Measurements from ENCODE around the gene IL34.
A peak's percentile ranks its signal among the peaks of the same experiment; 100 is the strongest.

The IL34 gene

DNA sequence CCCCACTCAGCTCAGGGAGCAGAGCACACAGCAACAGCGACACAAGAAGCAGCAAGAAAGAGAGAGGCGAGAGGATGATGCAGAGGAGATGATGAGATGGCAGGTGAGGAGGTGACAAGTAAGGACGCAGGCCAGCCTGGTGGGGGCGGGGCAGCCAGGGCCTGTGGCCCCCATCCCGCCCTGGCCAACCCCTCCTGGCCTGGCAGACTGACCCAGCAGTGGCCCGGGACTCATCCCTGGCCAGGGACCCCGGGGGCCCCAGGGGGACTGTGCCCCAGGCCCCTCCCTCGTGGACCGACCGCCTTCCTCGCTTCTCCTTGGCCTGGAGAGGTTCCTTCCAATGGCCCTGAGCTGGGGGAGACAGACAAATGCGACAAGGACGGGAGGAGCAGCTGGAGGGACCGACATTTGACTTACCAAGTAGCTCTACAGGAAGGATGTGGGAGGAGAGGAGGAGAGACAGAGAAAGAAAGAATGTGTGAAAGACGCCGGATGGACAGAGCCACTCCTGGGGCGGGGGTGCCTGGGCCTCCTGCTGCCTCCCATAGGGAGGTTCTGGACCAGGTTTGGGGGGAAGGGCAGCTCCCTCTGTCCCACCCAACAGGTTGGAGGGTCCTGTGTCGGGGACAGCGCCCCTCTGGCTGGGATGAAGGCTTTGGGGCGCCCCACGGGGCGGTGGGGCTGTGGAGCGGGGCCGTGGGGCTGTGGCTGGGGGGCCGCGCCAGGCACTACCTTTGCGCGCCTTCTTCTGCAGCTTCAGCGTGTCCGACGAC is 32.7 kb downstream of the IL34 start:
- no peak for DNase-seq

DNA sequence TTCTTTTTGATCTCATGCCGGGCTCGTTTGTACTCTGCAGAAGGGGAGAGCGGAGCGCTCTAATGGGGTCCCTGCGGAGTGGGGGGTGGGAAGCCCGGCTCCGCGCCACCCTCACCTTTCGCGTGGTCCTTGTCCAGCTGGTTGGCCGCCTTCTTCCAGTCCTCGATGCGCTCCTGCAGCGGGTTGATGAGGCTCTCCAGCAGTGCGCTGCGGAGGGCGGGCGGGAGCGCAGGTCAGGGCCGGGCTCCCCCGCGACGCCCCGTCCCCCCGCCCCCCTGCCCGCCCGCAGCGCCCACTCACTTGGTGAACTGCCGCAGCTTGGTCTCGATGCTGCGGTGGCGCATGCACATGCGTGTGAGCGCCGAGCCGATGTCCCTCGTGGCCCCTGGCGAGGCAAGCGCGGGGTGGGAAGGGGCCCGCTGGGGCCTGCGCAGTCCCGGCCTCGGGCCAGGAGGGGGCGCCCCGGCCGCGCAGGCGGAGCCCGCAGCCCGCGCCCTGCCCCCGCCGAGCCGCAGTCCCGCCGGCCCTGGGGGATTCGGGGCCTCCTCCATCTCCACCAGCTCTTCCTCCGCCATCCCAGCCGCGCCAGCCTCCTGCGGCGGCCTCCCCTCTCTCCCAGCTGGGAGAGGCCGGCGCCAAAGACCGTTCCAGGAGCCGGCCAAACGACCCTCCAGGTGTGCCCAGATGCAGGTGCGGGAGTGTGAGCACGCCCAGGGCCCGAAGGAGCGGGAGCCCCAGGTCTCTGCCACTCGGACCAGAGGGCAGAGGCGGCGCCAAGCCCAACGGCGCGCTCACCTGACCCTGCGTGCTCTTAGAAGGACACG is 33.5 kb downstream of the IL34 start:
- DNase-seq, result no peak

DNA sequence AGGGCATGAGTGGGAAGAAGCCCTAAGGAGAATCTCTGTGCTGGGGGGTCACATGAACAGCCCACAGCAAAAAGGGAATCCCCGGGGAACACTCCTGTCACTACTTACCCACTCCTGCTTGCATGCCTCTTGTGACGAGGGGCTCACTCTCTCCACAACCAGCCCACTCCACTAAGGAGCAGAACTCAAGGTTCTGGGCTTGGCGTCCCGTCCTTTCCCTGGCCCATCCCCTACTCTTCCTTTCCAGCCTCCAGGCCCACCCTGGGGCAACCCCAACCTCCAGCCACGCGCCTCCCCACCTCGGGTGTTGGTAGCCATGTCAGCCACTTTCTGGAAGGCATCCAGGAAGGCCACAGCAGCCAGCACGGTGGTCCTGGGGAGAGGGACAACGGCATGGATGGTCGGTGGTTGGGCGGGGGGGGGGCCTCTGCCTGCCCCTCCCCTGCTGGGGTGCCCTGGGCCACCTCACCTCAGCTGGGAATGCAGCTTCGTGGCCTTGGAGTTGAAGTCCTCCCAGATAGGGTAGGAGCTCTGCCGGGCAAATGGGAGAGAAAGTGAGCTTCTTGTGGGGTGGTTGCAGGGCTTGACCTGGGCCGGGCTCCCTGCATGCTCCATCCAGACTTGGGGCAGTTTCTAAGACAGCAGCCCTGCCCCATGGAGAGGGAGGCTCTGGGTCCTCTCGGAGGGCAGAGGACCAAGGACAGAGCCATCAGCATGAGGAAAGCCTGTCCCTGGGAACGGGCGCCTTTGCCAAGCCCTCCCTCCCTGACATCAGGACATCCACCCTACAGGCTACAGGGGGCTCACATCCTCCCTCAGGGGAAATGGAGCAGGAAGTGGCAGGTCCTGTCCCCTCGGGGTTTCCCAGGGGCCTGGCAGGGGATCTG is 34.4 kb downstream of the IL34 start:
- no peak for DNase-seq

DNA sequence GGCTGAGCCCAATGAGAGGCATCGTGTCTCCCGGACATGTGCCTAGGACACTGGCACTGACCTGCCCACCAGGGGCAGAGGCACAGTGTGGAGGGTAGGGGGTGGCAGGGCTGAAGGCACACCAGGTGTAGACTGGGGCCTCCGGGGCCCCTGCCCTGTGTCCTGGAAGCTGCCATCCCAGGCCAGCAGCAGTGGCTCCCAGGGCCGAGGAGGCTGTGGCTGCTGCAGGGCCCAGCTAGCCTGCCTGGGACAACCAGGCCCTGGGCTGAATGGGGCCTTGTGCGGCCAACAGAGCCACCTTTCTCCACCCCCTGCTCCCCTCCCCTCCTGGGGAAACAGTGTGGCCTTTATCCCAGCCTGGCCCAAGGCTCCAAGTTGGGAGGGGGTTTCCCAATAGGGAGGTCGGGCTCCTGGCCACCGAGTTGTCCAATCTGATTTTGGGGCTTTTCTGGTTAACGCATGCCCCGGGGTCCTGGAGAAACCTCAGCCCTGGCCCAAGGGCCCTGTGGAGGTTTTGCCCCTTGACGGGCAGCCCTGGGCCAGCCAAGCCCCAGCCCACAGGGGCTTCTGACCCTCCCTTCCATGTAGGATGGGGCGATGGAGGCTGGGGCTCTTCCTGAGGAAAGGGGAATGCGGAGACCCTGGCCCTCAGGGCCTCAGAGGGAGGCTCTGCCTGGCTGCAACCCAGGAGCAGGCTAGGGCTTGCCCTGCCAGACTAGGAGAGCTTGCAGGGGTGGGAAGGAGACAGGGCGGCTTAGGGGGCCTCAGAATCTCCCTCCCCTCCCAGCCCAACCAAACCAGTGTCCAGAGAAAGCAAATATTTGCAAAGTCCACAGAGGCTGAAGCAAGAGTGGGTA is 35.3 kb downstream of the IL34 start:
- DNase-seq, result no peak

DNA sequence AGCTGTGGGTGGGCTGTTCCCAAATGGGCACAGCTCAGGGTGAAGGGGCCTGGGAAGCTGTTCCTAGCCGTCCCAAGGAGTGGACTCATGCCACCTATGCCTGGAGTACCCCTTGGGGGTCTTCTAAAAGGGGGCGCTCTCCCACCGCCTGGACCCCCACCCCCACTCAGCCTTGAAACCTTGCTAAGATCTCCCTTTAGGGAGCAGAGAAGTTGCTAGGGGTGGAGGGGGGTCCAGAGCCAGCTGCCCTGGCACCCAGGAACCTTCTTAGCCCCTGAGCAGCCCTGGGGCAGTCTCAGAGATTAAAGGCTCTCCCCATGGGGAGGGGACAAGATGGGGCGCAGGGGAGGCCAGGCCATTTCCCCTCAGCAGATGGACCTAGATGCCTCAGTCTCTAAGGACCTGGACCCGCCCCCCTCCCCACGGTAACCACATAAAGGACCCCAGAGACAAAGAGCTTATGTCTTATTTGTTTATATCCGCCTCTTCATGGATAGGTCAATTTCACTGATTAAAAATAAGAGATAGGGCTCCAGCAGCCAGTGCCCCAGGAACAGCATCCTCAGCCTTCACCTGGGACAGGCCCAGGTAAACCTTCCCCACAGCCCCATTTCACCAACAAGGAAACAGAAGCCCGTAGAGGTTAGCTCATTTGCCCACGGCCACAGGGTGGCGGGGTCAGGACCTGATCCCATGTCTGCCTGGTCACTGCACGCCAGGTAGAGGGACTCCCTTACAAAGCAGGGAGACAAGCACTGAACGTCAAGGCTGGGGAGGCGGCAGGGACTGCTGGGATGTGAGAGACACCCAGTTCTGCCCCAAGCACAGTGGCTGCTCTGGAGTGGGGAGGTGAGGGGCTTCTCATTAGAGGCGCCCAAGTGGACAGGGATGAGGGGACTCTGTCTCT is 36.1 kb downstream of the IL34 start:
- DNase-seq, result no peak

DNA sequence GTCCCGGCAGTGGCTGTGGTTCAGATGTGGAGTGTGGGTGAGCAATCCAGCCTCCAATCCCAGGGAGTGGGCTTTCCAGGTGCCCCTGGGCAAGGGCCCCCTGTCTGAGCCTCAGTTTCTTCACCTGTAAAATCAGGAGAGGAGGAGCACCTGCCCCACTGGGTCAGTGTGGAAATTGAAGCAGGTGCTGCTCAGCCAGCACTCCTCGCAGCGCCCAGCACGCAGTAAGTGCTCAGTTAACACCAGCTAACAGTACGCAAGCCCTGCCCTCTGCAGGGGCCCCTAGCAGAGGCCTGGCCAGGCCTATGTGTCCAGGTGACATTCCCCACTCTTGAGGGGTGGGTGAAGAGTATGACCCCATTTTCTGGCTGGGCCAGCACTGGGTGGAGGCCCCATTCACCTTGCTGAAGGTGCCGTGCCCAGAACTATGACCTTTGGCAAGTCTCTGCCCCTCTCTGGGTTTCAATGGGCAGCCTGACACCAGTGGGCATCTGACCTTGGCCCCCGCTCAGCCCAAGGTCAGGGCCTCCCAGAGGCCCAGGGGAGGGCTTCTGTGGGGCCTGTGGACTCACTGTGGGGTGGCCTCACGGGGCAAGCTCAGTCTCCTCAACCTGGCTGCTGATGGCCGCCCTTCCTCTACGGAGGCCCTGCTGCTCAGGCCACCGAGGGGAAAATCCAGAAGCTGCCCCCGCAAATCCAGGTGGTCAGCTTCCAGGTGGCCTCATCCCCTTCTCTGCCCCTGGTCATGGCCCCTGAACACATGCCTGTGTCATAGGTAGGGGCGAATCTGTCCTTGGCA is 37.0 kb downstream of the IL34 start:
- DNase-seq, result no peak

DNA sequence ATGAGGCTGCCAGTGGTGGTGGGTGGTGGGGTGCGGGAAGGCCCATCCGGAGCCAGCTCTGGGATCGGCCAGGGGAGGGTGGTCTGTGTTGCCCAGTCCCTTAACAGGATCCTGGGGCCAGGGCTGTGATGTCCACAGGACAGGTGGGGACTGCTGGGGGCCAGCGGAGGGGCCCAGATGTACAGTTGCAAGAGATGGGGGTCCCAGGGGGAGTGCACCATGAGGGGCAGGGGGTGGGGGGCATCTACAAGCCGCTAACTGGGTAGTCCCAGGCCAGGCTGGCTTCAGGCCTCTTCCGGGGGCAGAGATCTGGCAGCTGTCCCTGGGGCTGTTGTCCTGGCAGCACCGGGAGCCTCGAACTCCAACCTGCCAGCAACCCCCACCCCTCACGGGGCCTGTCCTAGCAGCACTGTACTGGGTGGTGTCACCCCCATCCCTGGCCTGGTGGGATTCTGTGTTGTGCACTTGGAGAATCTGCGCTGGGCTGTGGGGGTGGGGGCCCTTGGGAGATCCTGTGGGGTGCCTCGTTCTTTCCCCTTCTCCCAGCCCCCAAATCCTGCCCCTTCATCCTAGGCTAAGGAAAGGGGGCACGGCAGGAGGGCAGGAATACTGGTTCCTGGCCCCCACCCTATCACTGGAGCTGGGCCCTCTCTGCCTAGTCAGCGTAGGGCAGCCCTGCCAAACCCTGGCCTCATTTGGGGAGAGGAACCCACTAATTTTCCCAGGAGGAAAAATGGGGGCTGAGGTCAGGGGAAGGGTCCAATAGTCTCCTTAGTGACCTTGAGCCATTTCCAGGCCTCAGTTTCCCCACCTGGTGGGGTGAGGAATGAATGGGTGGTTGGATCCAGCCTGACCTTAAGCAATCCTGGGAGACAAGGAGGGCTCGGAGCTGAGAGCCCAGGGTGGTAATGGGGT is 38.0 kb downstream of the IL34 start:
- no peak for DNase-seq

DNA sequence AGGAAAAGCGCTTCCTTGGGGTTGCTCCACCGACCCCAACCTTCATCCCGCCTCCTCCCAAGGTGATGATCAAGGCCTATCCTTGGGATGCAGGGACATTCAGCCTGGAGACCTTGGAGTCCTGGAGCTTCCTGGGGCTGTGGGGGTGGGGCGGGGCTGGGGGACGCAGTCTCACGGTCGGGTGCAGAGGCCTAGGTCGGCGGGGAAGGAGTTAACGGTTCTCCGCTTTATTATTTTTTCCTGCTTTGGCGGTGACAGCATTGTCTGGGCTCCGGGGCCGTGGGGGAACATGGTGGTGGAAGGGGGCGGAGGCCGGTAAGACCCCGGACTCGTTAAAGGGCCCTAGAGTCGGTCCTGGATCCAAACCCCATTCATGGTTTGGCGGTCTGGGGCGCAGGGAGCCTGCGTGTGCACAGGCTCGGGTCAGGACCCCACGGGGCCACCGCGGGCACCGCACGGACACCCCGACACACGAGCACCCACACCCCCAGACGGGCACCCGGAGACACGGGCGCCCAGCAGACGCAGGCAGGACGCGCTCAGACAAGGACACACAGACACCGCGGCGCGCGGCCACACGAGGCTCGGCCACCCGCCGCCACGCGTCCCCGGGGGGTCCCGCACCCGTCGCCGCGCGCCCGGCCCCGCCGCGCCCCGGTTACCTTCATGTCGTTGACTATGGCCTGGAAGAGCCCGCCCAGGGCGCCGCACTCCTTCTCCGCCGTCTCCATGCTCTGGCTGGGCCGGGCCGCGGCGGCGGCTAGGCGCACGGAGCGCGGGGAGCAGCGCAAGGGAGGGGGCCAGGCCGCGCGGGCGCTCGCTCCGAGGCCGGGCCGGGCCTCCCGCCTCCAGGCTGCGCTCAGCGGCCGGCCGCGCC is 38.9 kb downstream of the IL34 start:
- DNase-seq, result no peak

DNA sequence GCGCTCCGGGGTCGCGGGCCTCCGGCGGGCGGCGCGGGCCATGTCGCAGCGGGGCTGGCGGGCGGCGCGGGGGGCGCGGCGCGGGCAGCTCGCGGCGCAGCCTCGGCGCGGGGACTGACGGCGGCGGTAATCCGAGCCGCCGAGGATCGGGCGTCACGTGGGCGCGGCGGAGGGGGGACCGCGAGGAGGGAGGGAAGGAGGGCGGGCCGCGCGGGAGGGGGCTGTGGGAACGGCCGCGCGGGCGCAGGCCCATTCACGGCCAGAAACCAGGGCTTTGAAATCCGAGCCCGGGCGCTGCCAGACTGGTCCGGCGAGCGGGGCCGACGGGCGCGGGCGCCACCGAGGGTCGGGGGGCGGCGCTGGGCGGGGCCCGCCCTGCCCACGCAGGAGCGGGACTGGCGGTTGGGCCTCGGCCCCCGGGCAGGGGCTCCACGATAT is 39.6 kb downstream of the IL34 start, which contains the start of gene MTSS2:
Gene MTSS2 (minus strand): TSS at position 116 of the 438 bp plus-strand sequence. CDS start 262 bp downstream, outside the sequence.
- DNase-seq, result peak in 1 of 2 donors; percentile 19

DNA sequence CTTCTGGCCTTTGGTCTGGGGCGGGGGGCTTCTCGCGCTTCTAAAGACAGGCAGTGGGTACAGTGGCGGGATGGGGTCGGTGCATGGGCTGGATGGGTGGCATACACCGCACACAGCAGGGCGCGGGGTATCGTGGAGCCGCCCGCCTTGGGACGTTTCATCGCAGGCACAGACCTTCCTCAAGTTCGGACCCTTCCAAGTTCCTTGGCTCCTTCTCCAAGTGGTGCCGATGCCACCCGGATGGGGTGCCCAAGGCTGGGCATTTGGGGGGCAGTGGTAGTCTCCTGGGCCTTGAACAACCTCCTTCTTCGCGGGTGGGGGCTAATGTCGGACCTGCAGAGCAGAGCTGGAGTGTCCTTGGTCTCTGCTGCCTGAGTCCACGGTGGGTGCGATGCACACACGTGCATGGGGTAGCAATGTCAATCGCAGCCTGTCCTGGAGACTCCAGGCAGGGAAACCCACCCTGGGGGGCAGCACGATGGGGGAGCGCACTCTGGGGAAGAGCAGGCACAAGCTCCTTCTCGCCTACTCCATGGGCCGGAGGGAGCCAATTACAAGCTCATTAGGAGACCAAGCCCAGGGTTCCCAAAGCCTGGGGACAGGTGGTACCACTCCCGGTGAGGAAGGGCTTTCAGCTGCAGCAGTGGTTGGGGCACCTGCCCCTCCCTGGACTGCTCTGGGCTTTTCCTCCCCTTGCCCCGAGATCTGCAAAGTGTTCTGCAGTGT is 40.2 kb downstream of the IL34 start:
- DNase-seq, result no peak

DNA sequence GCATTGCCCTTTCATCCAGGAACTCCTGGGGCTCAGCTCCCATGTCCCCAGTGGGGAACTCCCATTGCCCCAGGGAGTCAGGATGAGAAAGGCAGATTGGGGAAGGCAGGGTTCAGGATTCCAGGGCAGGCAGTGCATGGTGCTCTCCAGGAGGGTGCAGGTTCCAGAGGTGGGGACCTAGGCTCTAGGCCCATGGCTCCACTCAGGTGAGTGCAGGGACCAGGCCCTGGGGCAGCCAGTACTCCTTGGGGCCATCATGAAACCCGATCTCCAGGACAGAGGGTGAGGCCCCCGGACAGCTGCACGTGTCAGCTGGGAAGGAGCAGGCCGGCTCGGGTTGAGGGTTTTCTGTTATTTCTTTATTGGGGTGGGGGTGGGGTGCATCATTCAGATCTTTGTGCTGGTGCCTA is 40.7 kb downstream of the IL34 start:
- DNase-seq, result no peak

DNA sequence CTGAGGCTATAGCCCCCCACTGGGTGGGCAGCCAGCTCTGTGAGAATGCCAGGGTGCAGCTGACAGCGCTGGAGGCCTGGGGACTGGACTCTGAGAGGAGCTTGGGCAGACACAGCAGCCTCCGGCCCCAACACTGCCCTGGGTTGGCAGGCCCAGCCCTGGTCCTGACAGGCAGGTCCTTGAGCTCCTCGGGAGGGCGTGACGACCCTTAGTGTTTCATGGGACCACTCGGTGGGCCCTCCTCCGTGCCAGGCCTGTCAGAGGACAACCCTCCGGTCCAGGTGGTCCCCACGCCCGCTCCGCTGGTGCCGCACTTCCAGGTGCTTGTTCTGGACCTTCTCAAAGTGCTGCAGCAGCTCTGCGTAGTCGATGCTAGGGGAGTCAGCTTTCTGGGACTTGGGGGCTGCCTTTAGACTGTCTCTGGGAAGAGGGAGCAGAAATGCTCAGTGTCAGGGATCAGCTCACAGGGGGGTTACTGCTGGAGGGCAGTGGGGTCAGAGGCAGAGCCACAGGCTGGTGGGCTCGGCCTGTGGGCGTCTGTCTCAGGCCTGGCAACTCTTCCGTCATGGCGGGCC is 41.4 kb downstream of the IL34 start:
- no peak for DNase-seq

DNA sequence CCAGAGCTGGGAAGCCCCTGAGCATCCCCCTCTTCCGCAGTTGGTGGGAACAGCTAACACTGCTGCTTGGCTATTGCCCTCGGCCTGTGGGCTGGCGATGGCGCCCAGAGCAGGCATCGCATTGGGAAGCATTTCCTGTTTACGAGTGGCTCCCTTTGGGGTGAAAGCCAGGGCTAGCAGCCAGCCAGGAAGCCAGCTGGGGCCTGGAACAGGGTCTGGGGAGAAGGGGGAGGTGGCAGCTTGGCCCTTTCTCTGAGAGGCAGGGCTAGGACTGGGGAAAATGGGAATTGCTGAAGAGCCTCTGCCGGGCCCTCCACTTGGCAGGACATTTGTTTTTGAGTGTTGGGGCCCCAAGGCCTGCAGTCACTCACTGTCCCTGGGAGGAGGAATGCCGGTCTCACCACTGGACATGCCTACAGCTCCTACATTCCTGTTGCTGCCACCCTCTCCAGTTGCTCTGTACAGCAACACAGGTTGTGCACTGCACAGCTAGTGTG is 41.9 kb downstream of the IL34 start:
- DNase-seq, result no peak

DNA sequence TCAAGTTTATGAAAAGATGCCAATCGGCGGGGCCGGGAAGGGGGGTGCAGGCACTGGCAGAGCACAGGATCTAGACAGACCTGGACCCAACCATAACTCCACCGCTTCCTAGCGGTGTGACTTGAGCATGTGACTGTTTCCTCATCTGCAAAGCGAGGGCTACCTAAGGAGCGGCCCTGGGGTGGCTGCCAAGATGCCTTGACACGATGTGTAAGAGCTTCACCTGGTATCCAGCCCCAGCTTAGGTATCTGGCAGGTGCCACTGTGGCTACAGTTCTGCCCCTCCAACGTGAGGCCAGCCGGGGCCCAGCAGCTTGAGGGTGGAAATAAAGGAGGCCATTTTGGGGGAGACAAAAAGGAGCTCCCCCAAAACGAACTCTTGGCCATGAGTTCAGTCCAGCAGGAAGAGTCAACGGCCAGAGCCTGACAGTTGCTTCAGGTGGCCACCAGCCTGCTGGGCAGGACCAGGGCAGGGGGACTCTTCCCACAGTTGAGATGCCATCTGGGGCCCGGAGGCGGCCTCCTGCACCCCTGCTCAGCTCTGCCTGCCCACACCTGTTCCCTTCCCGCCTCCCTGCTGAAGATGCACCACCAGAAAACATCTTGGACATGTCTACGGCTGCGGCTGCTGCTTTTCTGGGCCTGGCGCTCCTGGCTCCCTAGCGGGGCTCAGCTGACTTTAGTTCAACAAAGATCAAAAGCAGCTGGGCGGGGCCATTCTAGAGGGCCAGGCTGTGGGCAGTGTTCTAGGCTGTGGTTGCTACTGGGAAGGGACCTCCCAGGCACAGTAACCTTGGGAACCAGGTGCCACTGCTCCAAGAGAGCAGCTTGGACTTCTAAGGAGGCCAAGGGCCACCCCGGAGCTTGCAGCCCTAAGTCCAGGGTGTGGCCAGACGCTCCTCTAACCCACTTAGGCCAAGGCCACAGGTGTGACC is 42.9 kb downstream of the IL34 start:
- no peak for DNase-seq
